ENCODE measurements around the gene CMSS1.

Gene CMSS1

DNA sequence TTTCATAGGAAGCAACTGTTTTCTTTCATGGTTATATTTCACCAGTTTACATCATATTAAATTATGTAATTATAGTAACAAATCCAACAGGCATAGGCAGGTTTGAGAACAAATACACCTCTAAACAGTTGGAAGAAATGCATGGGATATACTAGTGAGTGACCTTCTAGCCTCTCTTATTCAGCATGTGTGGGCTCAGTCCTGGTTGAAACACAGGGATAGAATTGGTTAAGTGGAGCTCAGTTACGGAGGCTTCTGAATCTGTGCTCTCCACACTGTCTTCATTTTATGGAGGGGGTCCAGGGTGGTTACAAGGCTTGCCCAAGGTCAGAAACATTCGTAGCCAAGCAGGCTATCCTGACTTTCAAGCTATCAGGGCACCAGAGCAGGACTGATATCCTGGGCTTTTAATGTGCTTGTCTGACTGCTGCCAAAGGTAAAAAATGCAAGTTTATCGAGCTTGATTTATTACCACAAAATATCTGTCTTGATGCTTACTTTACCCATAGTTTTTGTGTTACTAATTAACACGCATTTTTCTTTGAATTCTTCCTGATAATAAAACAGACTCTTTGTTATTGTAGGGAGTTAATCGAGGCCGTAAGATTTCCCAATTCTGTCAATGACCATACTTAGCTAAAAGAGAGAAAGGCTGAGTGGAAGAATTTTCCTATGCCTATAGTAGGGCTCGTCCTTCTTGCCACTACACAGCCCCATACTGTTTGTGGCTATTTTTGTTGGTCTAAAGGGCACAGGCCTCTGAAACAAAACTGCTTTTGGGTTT lies 207.1 kb downstream of the CMSS1 start:
- TF ChIP-seq, protein P1, sequence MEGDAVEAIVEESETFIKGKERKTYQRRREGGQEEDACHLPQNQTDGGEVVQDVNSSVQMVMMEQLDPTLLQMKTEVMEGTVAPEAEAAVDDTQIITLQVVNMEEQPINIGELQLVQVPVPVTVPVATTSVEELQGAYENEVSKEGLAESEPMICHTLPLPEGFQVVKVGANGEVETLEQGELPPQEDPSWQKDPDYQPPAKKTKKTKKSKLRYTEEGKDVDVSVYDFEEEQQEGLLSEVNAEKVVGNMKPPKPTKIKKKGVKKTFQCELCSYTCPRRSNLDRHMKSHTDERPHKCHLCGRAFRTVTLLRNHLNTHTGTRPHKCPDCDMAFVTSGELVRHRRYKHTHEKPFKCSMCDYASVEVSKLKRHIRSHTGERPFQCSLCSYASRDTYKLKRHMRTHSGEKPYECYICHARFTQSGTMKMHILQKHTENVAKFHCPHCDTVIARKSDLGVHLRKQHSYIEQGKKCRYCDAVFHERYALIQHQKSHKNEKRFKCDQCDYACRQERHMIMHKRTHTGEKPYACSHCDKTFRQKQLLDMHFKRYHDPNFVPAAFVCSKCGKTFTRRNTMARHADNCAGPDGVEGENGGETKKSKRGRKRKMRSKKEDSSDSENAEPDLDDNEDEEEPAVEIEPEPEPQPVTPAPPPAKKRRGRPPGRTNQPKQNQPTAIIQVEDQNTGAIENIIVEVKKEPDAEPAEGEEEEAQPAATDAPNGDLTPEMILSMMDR (conservative IDR thresholded peaks at IDR 0.05; ENCODE audit: low read depth, low read length): no peak
- no peak for DNase-seq (ENCODE audit: low read depth)
- no peak overlapping the region for H3K4me3 ChIP-seq (ENCODE audit: low read length)

GRCh38 chr3:100027321-100027720 lies 209.7 kb downstream of the CMSS1 start:
- TF ChIP-seq, protein P1 (conservative IDR thresholded peaks at IDR 0.05; ENCODE audit: low read depth, low read length): no peak
- DNase-seq (ENCODE audit: low read depth): no peak
- no peak overlapping the region for H3K4me3 ChIP-seq (ENCODE audit: low read length)

DNA sequence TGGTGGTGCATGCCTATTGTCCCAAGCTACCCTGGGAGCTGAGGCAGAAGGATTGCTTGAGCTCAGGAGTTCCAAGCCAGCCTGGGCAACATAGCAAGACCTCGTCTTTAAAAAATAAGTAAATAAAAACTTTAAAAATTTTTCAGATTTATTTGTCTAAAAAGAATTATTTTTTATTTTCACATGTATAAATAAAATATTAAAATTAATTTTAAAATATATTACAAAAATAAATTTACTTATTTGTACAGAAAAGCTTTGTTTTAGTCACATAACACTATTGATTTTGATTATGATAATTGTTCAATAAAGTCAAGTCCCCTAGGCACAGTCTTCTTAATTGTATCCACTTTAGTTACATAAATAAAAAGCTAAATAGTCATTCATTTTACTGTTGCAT lies 211.4 kb downstream of the CMSS1 start:
- TF ChIP-seq, protein P1 (conservative IDR thresholded peaks at IDR 0.05; ENCODE audit: low read depth, low read length): no peak
- no peak for DNase-seq (ENCODE audit: low read depth)
- no peak overlapping the region for H3K4me3 ChIP-seq (ENCODE audit: low read length)

GRCh38 chr3:100029689-100030088 lies 212.0 kb downstream of the CMSS1 start:
- TF ChIP-seq, protein P1 (conservative IDR thresholded peaks at IDR 0.05; ENCODE audit: low read depth, low read length): no peak
- DNase-seq (ENCODE audit: low read depth): no peak
- H3K4me3 ChIP-seq (ENCODE audit: low read length): no peak overlapping the region

GRCh38 chr3:100030346-100030745 lies 212.7 kb downstream of the CMSS1 start:
- no peak for DNase-seq (ENCODE audit: low read depth)
- no peak overlapping the region for H3K4me3 ChIP-seq (ENCODE audit: low read length)
- TF ChIP-seq, protein P1 (conservative IDR thresholded peaks at IDR 0.05; ENCODE audit: low read depth, low read length): no peak

GRCh38 chr3:100030914-100031425 lies 213.3 kb downstream of the CMSS1 start:
- TF ChIP-seq, protein P1 (conservative IDR thresholded peaks at IDR 0.05; ENCODE audit: low read depth, low read length): no peak
- DNase-seq (ENCODE audit: low read depth): no peak
- no peak overlapping the region for H3K4me3 ChIP-seq (ENCODE audit: low read length)

GRCh38 chr3:100032243-100032642 lies 214.6 kb downstream of the CMSS1 start:
- no peak overlapping the region for H3K4me3 ChIP-seq (ENCODE audit: low read length)
- TF ChIP-seq, protein P1 (conservative IDR thresholded peaks at IDR 0.05; ENCODE audit: low read depth, low read length): no peak
- no peak for DNase-seq (ENCODE audit: low read depth)
